ENCODE results near the gene TAF1. TPM values are rescaled to one million over a fixed set of nuclear protein-coding genes. Genes with fewer than 3 reads are reported as not detected.

Gene TAF1

GRCh38 chrX:71514367-71515037 is 148.3 kb downstream of the TAF1 start:
- no peak overlapping the region for H2BK15ac ChIP-seq (ENCODE audit: low read length)
- H3K4ac ChIP-seq (ENCODE audit: low read length) = no peak overlapping the region
- H3K14ac ChIP-seq (ENCODE audit: low read length) = no peak overlapping the region
- H3K23ac ChIP-seq (ENCODE audit: low read depth, low read length, poor library complexity) = no peak overlapping the region
- no CpG with 5 or more reads among the region's 5 CpGs for WGBS, 2 donors (ENCODE audit: extremely low coverage in 2 of 2, insufficient read length in 2 of 2, insufficient replicate concordance in 1 of 2)
- H3K4me1 ChIP-seq (ENCODE audit: control insufficient read depth in 2 of 2, insufficient read depth in 1 of 2, low read depth in 1 of 2, low read length in 2 of 2) = no peaks in the 10 kb centered on the region
- H3K9me3 ChIP-seq (replicated peaks in 1 of 2; ENCODE audit: control insufficient read depth in 2 of 2, insufficient read depth in 1 of 2, low read depth in 1 of 2, low read length in 2 of 2) = no peaks in the 10 kb centered on the region
- no peak overlapping the region for H2AK5ac ChIP-seq (ENCODE audit: low read depth, low read length)
- H3K36me3 ChIP-seq (replicated peaks in 1 of 2; ENCODE audit: control insufficient read depth in 2 of 2, insufficient read depth in 2 of 2, low read length in 2 of 2) = no peaks in the 10 kb centered on the region
- no peak overlapping the region for H2BK120ac ChIP-seq (ENCODE audit: low read depth, low read length)
- H3K4me2 ChIP-seq (ENCODE audit: insufficient read depth, low read length, poor library complexity, severe bottlenecking) = no peak overlapping the region
- H2BK5ac ChIP-seq (ENCODE audit: low read length) = no peak overlapping the region
- no peak for DNase-seq (ENCODE audit: low spot score)
- no peak overlapping the region for H2AFZ ChIP-seq (ENCODE audit: low read length)
- H2BK12ac ChIP-seq (ENCODE audit: low read length) = no peak overlapping the region
- no peak overlapping the region for H3K4me3 ChIP-seq (ENCODE audit: low read length in 2 of 2)
- no peak overlapping the region for H4K8ac ChIP-seq (ENCODE audit: low read depth, low read length)
- no peak overlapping the region for H3K18ac ChIP-seq (ENCODE audit: low read length)
- no peak overlapping the region for H3K9ac ChIP-seq (ENCODE audit: low read depth, low read length, poor library complexity)
- no peak overlapping the region for H4K91ac ChIP-seq (ENCODE audit: low read depth, low read length, poor library complexity)
- H3K79me1 ChIP-seq (ENCODE audit: low read depth, low read length) = no peaks in the 10 kb centered on the region
- H3K27me3 ChIP-seq (ENCODE audit: control insufficient read depth in 3 of 3, insufficient read depth in 3 of 3, low read depth in 1 of 3, low read length in 3 of 3) = no peaks in the 10 kb centered on the region
- no peak overlapping the region for H3K27ac ChIP-seq (replicated peaks; ENCODE audit: low read length)

DNA sequence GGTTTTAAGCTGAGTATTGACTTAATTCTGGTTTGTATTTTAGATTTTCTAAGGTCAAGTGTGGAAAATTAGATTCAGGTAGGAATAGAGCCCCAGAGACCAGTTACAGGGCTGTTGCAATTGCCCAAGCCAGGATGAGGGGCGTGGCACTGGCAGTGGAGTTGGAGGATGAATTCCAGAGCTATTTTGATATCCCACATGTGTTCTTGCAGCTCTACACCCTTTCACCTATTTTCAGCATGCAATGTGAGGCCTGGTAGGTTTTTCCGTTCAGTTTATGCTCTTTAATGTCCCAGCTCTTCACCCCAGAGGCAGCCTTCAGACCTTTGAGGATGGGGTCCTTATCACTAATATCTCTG is 148.9 kb downstream of the TAF1 start:
- Histone ChIP-seq H3K79me1 (ENCODE audit: low read depth, low read length) (no peaks in the 10 kb centered on the region), H3K4me3 (ENCODE audit: low read length in 2 of 2) (no peak overlapping the region), H2BK15ac (ENCODE audit: low read length) (no peak overlapping the region), H4K91ac (ENCODE audit: low read depth, low read length, poor library complexity) (no peak overlapping the region), H2BK5ac (ENCODE audit: low read length) (no peak overlapping the region), H3K4me2 (ENCODE audit: insufficient read depth, low read length, poor library complexity, severe bottlenecking) (no peak overlapping the region), H3K36me3 (replicated peaks in 1 of 2; ENCODE audit: control insufficient read depth in 2 of 2, insufficient read depth in 2 of 2, low read length in 2 of 2) (no peaks in the 10 kb centered on the region), H3K9ac (ENCODE audit: low read depth, low read length, poor library complexity) (no peak overlapping the region), H3K27ac (replicated peaks; ENCODE audit: low read length) (no peak overlapping the region), H3K4ac (ENCODE audit: low read length) (no peak overlapping the region), H3K18ac (ENCODE audit: low read length) (no peak overlapping the region), H2BK12ac (ENCODE audit: low read length) (no peak overlapping the region), H3K23ac (ENCODE audit: low read depth, low read length, poor library complexity) (no peak overlapping the region), H3K14ac (ENCODE audit: low read length) (no peak overlapping the region), H2BK120ac (ENCODE audit: low read depth, low read length) (no peak overlapping the region), H2AK5ac (ENCODE audit: low read depth, low read length) (no peak overlapping the region), H3K27me3 (ENCODE audit: control insufficient read depth in 3 of 3, insufficient read depth in 3 of 3, low read depth in 1 of 3, low read length in 3 of 3) (no peaks in the 10 kb centered on the region), H2AFZ (ENCODE audit: low read length) (no peak overlapping the region), H3K9me3 (replicated peaks in 1 of 2; ENCODE audit: control insufficient read depth in 2 of 2, insufficient read depth in 1 of 2, low read depth in 1 of 2, low read length in 2 of 2) (no peaks in the 10 kb centered on the region), H3K4me1 (ENCODE audit: control insufficient read depth in 2 of 2, insufficient read depth in 1 of 2, low read depth in 1 of 2, low read length in 2 of 2) (no peaks in the 10 kb centered on the region), H4K8ac (ENCODE audit: low read depth, low read length) (no peak overlapping the region)
- no CpG with 5 or more reads among the region's 2 CpGs for WGBS, 2 donors (ENCODE audit: extremely low coverage in 2 of 2, insufficient read length in 2 of 2, insufficient replicate concordance in 1 of 2)
- no peak for DNase-seq (ENCODE audit: low spot score)

Small RNA genes lying within 50 kb of the gene (small RNA-seq; reads per million reads assigned to genes)
- gene AL590762.4 (ENCODE audit: insufficient read depth) (not detected), gene RF00019 (ENCODE audit: insufficient read depth) (not detected)
